ENCODE data around the gene NTMT2.

GRCh38 chr1:170133766-170134495, 11.8 kb upstream of the NTMT2 start:
- TF ChIP-seq ZNF384 (IDR thresholded peaks at IDR 0.05) = no peak
- TF ChIP-seq SP1 (IDR thresholded peaks at IDR 0.05) = no peak
- no peak for TF ChIP-seq FOXA1 (IDR thresholded peaks at IDR 0.05)
- TF ChIP-seq BHLHE40 (IDR thresholded peaks at IDR 0.05; ENCODE audit: borderline replicate concordance) = no peak
- TF ChIP-seq ARNT (IDR thresholded peaks at IDR 0.05) = no peak
- no peak for TF ChIP-seq HDGF (IDR thresholded peaks at IDR 0.05; ENCODE audit: borderline replicate concordance)
- no peak for TF ChIP-seq L3MBTL2 (conservative IDR thresholded peaks at IDR 0.05)
- no peak for TF ChIP-seq FOXK2 (IDR thresholded peaks at IDR 0.05)
- no peak for TF ChIP-seq FOXM1 (IDR thresholded peaks at IDR 0.05; ENCODE audit: borderline replicate concordance)
- TF ChIP-seq SUZ12 (IDR thresholded peaks at IDR 0.05) = no peak
- TF ChIP-seq PKNOX1 (IDR thresholded peaks at IDR 0.05) = no peak

All from HEK293T (cell line).